MCF 10A (cell line): ENCODE data around the gene DCTN3. TPM values are rescaled to one million over a fixed set of nuclear protein-coding genes. Genes with fewer than 3 reads are reported as not detected.

ENCODE experiments used
- BruUV-seq: library from RNA; stranded (reverse); fragments of 400-500 nt; replicated peaks from 2 replicates; lab custom pipeline; 2021; lab: Mats Ljungman, UMichigan
- CTCF ChIA-PET: fragments of 300-600 bp; sonication (Branson Sonifier 250); formaldehyde crosslinking; extraction: SDS; loops from one replicate; lab custom pipeline; 2021; ENCODE audit warnings: antibody characterized with exemption, inconsistent platforms; lab: Yijun Ruan, JAX
- POLR2A ChIA-PET: fragments of 300-600, 350-650 bp; sonication (Branson Sonifier 250); formaldehyde crosslinking; extraction: SDS; loops from one replicate; lab custom pipeline; 2020; ENCODE audit warnings: antibody characterized with exemption, inconsistent platforms; lab: Yijun Ruan, JAX
- DNase-seq: peaks from one replicate; pipeline ENCODE4 v3.0.0-alpha.2; 2018; ENCODE audit not compliant: unreplicated experiment
- H3K27ac Mint-ChIP-seq: one replicate; pipeline ENCODE4 v1.8.0; 2022; ENCODE audit warnings: mild to moderate bottlenecking, low read depth, mixed read lengths; ENCODE audit not compliant: unreplicated experiment
- H3K27me3 Mint-ChIP-seq: one replicate; pipeline ENCODE4 v1.8.0; 2022; ENCODE audit warnings: mixed read lengths; ENCODE audit not compliant: insufficient read depth, unreplicated experiment
- H3K36me3 Mint-ChIP-seq: one replicate; pipeline ENCODE4 v1.8.0; 2022; ENCODE audit warnings: mild to moderate bottlenecking, moderate library complexity, mixed read lengths; ENCODE audit not compliant: insufficient read depth, unreplicated experiment
- H3K4me1 Mint-ChIP-seq: one replicate; pipeline ENCODE4 v1.8.0; 2022; ENCODE audit warnings: mixed read lengths; ENCODE audit not compliant: insufficient read depth, unreplicated experiment
- H3K4me3 Mint-ChIP-seq: one replicate; pipeline ENCODE4 v1.8.0; 2022; ENCODE audit warnings: mild to moderate bottlenecking, moderate library complexity, mixed read lengths; ENCODE audit not compliant: unreplicated experiment
- H3K9me3 Mint-ChIP-seq: one replicate; pipeline ENCODE4 v1.8.0; 2022; ENCODE audit warnings: mixed read lengths; ENCODE audit not compliant: unreplicated experiment
- CTCF ChIP-seq: fragments of 200-600 bp; IDR thresholded peaks from one replicate; pipeline ENCODE4 v1.8.0; 2022; ENCODE audit warnings: antibody characterized with exemption, mild to moderate bottlenecking; ENCODE audit not compliant: unreplicated experiment
- intact Hi-C: fragments of 100-400 bp; cut with micrococcal nuclease; formaldehyde crosslinking; loops from 2 replicates; pipeline ENCODE4 v1.14.1; 2022
- total RNA-seq: library from RNA; stranded (reverse); gene quantifications from 2 replicates; pipeline ENCODE4 v1.2.3, GENCODE V29; 2022

The DCTN3 gene
- total RNA-seq, 1 experiment from 2014 or later, result 88.5 TPM

- intact Hi-C loops, result loop anchor here (1.0 to 2.0 kb wide), 2 partner anchors 18 to 38 kb away; partner anchors contain the start of gene GALT
- Mint-ChIP-seq H3K27ac (peak overlapping the region; percentile 49), H3K27me3 (no peaks in the 10 kb centered on the region), H3K9me3 (peaks cover 5% of the 10 kb centered on the region), H3K36me3 (peaks cover 18% of the 10 kb centered on the region), H3K4me1 (peaks cover 17% of the 10 kb centered on the region), H3K4me3 (peak overlapping the region; percentile 92)
- DNase-seq, result peak; percentile 82
- ChIA-PET CTCF (interaction anchor here (0.9 to 1.5 kb wide), 5 partner anchors 13 to 38 kb away, joined by 3 to 5 read pairs (median 4); partner anchors contain the start of gene GALT), POLR2A (interaction anchor here (0.5 to 2.7 kb wide), 11 partner anchors 8 to 982 kb away, joined by 3 to 11 read pairs (median 3); partner anchors contain the start of genes CCL21, GALT, IL11RA and SIGMAR1)
- BruUV-seq, result no TSS peak
- peak; percentile 73 for TF ChIP-seq CTCF
Measured at GRCh38 chr9:34664281-34665066, 44.2 kb upstream of the DCTN3 start.

- H3K4me3 Mint-ChIP-seq, result no peak overlapping the region
- intact Hi-C loops, result no loop called here
- H3K27me3 Mint-ChIP-seq, result no peaks in the 10 kb centered on the region
- no peaks in the 10 kb centered on the region for H3K9me3 Mint-ChIP-seq
- no peak for TF ChIP-seq CTCF
- H3K27ac Mint-ChIP-seq, result peak overlapping the region; percentile 69
- CTCF ChIA-PET, result interaction anchor here (0.7 to 1.5 kb wide), 5 partner anchors 16 to 39 kb away, joined by 3 to 5 read pairs (median 3); no protein-coding TSS in a partner anchor
- no peak for DNase-seq
- POLR2A ChIA-PET, result interaction anchor here (2.7 kb wide), 1 partner anchor 12 kb away, joined by 11 read pairs; the partner anchor contains the start of gene IL11RA
- H3K4me1 Mint-ChIP-seq, result peaks cover 17% of the 10 kb centered on the region
- H3K36me3 Mint-ChIP-seq, result peaks cover 9% of the 10 kb centered on the region
- BruUV-seq, result no TSS peak
Measured at GRCh38 chr9:34663303-34663605, 43.0 kb upstream of the DCTN3 start.

- intact Hi-C loops, result no loop called here
- Mint-ChIP-seq H3K36me3 (peaks cover 9% of the 10 kb centered on the region), H3K27me3 (no peaks in the 10 kb centered on the region), H3K9me3 (no peaks in the 10 kb centered on the region), H3K4me3 (no peak within 1 kb of the TSS), H3K27ac (peak within 1 kb of the TSS; percentile 69), H3K4me1 (peaks cover 17% of the 10 kb centered on the region)
- CTCF ChIA-PET, result interaction anchor here (0.6 to 1.5 kb wide), 6 partner anchors 15 to 295 kb away, joined by 3 read pairs; no protein-coding TSS in a partner anchor
- BruUV-seq, result no TSS peak
- DNase-seq, result peak; percentile 38
- POLR2A ChIA-PET, result interaction anchor here (1.4 to 2.7 kb wide), 4 partner anchors 10 to 25 kb away, joined by 4 to 11 read pairs (median 6); partner anchors contain the start of genes IL11RA and SIGMAR1
- TF ChIP-seq CTCF, result no peak
Measured at GRCh38 chr9:34662526-34663302, 42.4 kb upstream of the DCTN3 start, which contains the start of gene CCL27. TSS of gene CCL27 (minus strand) at chr9:34662657. CDS start at chr9:34662633, 24 bp downstream.
